ENCODE data around the gene LY6G6C.

DNA sequence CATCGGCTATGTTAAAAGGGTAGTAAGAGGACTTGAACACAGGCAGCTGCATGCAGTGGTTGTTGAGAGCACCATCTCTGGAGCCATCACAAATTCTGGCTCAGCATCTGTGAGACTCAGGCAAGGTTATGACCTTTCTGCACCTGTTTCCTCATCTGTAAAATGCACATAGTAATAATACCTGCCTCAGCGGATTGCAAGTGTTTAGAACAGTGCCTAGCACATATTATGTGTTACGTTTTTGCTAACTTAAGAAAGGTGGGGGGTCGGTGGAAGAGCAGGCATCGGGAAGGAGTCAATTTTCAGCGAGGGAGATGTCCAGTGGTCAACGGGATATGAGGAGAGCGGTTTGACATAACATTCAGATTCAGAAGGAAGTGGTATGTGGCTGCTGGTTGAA, 43.6 kb downstream of the LY6G6C start:
- TF ChIP-seq POLR2A (IDR thresholded peaks at IDR 0.05; ENCODE audit: low read depth) (no peak), CTCF (IDR thresholded peaks at IDR 0.05) (no peak)
